Transverse colon (tissue), 4 donors: Measurements from ENCODE around the gene MAPKAP1. TPM values are rescaled to one million over a fixed set of nuclear protein-coding genes. Genes with fewer than 3 reads are reported as not detected.
A peak's percentile ranks its signal among the peaks of the same experiment; 100 is the strongest.

Experiments
- DNase-seq: peaks from one replicate; pipeline ENCODE4 v3.0.0-alpha.2; 2019
- H3K27ac ChIP-seq, 4 donors: fragments of 200-600 bp; sonication (generic); 2 replicates each; pipeline ENCODE4 v1.5.1; 2016 to 2018; ENCODE audit warnings: inconsistent platforms in 4 of 4
- H3K27me3 ChIP-seq: fragments of 200-600 bp; sonication (generic); 2 replicates; pipeline ENCODE4 v1.5.1; 2017; ENCODE audit warnings: inconsistent platforms
- H3K36me3 ChIP-seq, 4 donors: fragments of 200-600 bp; sonication (generic); 2 replicates each; pipeline ENCODE4 v1.5.1; 2017 to 2019; ENCODE audit warnings: inconsistent platforms in 4 of 4
- H3K4me1 ChIP-seq, 4 donors: fragments of 200-600 bp; sonication (generic); 2 replicates each; pipeline ENCODE4 v1.5.1; 2017 to 2020; ENCODE audit warnings: inconsistent platforms in 4 of 4
- H3K4me3 ChIP-seq, 4 donors: fragments of 200-600 bp; sonication (generic); 1 replicate in 1 of 4; 2 replicates in 3 of 4; pipeline versions ENCODE4 v1.5.1 to v1.6.1; 2017 to 2019; ENCODE audit warnings: inconsistent platforms in 4 of 4
- H3K9me3 ChIP-seq, 2 donors: fragments of 200-600 bp; sonication (generic); 2 replicates each; pipeline ENCODE4 v1.5.1; 2017 to 2019; ENCODE audit warnings: inconsistent platforms in 2 of 2
- CTCF ChIP-seq, 5 experiments: fragments of 200-600 bp in 3 of 5; fragments of 450-650 bp in 2 of 5; sonication (generic) in 3 of 5; IDR thresholded peaks; 1 replicate in 2 of 5; 2 replicates in 3 of 5; pipeline ENCODE4 v1.5.1; 2016 to 2017; ENCODE audit warnings: antibody characterized with exemption in 5 of 5, inconsistent platforms in 3 of 5, mild to moderate bottlenecking in 2 of 5, moderate library complexity in 1 of 5
- EP300 ChIP-seq: sonication (generic); formaldehyde crosslinking; IDR thresholded peaks from one replicate; pipeline ENCODE4 v1.6.1; 2017; ENCODE audit warnings: antibody characterized with exemption, low read depth
- POLR2A ChIP-seq: fragments of 450-650 bp; IDR thresholded peaks from one replicate; pipeline ENCODE4 v1.6.1; 2016; ENCODE audit warnings: antibody characterized with exemption, mild to moderate bottlenecking, moderate library complexity
- POLR2AphosphoS5 ChIP-seq, 3 donors: sonication (generic); formaldehyde crosslinking; IDR thresholded peaks; one replicate each; pipeline ENCODE4 v1.6.1; 2016; ENCODE audit warnings: antibody characterized with exemption in 3 of 3
- WGBS, 2 donors: methylation state at CpG; one replicate each; pipeline ENCODE4 v1.1.5; 2018; ENCODE audit warnings: low coverage in 1 of 2; 5-methylcytosine and 5-hydroxymethylcytosine counted together
- in situ Hi-C, 4 donors: fragments of 200-750 bp; cut with MboI; loops; one replicate each; pipeline versions ENCODE4 v1.15.0 to v1.15.1; 2017; ENCODE audit warnings: low sequenced_read_pairs in 3 of 4, low pct_ligation_motif_present in 1 of 4, low pct_unique_long_range_greater_than_20kb in 1 of 4
- intact Hi-C: fragments of 100-400 bp; cut with DNase I; formaldehyde crosslinking; loops from one replicate; pipeline ENCODE4 v1.15.1; 2023; ENCODE audit warnings: low total_unique reads
- total RNA-seq, 4 donors: library from RNA; depleted of rRNA; stranded (reverse); fragments of >200 nt; gene quantifications; one replicate each; pipeline ENCODE4 v1.1.0, GENCODE V29; 2016

The MAPKAP1 gene
- total RNA-seq, 4 donors from 2014 or later = 59.8 to 83.4 (median 71.2) TPM

DNA sequence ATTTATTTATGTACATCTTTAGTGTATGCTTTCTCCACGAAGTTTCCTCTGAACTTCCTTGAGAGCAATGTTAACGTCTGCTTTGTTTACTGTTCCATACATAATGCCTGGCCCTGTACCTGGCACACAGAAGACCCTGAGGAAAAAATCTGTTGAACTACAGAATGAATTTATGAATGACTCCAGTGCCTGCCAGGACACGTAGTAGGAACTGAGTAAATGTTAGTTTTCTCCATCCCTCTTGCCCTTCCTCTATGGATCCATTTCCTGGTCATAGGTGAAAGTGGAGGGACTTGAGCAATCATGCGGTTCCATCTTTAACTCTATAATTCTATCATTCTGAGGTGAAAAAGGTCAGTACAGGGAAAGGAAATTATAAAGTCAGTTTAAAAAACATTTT is 117.7 kb downstream of the MAPKAP1 start:
- WGBS, 2 donors = 39 to 44% methylated on average over 4 of the region's 4 CpGs
- in situ Hi-C loops = no loop called here

DNA sequence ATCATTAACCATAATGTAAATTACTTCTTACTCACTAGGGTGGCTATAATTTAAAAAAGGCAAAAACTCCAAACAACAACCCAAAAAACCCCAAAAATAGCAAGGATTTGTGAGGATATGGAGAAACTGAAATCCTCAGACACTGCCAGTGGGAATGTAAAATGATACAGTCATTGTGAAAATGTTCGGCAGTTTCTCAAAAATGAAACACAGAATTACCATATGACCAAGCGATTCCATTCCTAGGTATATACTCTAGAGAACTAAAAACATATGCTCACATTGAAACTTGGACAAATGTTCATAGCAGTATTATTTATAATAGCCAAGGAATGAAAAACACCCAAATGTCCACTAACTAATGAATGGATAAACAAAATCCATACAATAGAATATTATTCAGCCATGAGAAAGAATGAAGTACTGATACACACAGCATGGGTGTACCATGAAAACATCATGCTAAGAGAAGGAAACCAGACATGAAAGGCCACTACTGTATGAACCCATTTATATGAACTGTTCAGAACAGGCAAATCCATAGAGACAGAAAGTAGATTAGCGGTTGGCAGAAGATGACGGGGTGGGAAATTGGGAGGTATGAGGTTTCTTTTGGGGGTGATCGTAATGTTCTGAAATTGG is 119.1 kb downstream of the MAPKAP1 start:
- Histone ChIP-seq H3K9me3 (no peaks in the 10 kb centered on the region), H3K4me1 (peaks cover 0 to 17% (median 2%) of the 10 kb centered on the region in 4 donors), H3K27ac (no peak overlapping the region), H3K4me3 (no peak overlapping the region), H3K36me3 (no peaks in the 10 kb centered on the region), H3K27me3 (no peaks in the 10 kb centered on the region)
- WGBS, 2 donors = 86 to 89% methylated on average over 5 of the region's 5 CpGs
- no peak for DNase-seq
- intact Hi-C loops = no loop called here
- TF ChIP-seq CTCF (IDR thresholded peaks at IDR 0.05) = no peak
- TF ChIP-seq POLR2A = no peak
- no peak for TF ChIP-seq POLR2AphosphoS5 (IDR thresholded peaks at IDR 0.05)
- TF ChIP-seq EP300 = no peak
- in situ Hi-C loops = no loop called here

More for the DNA sequence above, 117.7 kb downstream of the MAPKAP1 start:
- H3K27ac ChIP-seq = no peak overlapping the region
- H3K27me3 ChIP-seq = no peaks in the 10 kb centered on the region
- no peak for TF ChIP-seq POLR2A
- no peak for TF ChIP-seq EP300
- no peak for TF ChIP-seq POLR2AphosphoS5 (IDR thresholded peaks at IDR 0.05)
- no peak for TF ChIP-seq CTCF (IDR thresholded peaks at IDR 0.05)
- H3K36me3 ChIP-seq = no peaks in the 10 kb centered on the region
- peaks cover 0 to 30% (median 15%) of the 10 kb centered on the region in 4 donors for H3K4me1 ChIP-seq
- H3K9me3 ChIP-seq = no peaks in the 10 kb centered on the region
- H3K4me3 ChIP-seq = no peak overlapping the region
- intact Hi-C loops = no loop called here
- DNase-seq = no peak

DNA sequence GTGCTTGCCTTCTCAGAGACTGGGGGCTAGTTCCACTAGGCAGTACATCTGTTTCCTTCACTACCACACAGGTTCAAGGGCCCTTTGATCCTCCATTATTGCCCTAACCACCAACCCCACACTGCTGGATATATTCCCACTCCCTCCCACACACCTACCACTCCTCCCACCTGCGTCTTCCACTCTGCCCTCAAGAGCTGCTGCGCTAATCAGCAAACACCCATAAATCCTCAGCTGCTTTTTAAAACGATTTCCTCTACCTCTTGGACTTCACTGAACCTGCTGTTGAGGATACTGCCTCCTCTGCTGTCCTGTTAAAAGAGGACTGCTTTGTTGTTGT is 120.9 kb downstream of the MAPKAP1 start:
- WGBS, 2 donors = 36% methylated on average over 3 of the region's 3 CpGs; no CpG with 5 or more reads in 1 of the 2 donors
- in situ Hi-C loops = no loop called here
- DNase-seq = peak; percentile 31

DNA sequence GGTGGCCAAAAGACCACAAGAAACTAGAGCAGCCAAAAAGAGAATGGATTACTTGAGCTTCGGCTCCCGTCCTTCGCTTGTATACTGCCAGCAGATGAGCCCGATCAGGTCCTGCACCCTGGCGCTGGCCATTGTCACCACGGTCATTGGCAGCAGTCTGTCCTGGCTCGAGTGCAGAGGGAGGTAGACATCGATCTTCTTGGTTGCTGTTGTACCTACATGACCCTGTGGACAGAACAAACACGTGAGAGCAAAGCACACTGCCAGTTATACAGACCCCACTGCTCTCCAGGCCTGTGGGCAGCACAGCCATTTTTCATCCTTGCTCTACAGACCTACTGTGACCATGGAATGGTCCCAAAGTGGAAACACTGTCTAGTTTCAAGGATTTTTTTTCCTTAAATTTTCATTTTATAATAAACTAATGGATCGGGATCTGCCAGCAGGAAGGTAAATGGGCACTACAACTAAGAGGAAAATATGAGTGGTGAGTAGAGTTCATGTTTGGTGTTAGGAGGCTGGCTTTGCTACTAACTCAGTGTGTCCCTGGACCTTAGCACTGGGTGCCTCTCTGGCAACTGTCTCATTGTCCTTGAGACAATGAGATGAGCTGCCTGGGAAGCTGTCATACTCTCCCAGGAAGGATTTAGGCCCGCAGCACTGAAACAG is 121.4 kb downstream of the MAPKAP1 start:
- H3K36me3 ChIP-seq = no peaks in the 10 kb centered on the region
- 80 to 88% methylated on average over 1 to 11 of the region's 11 CpGs for WGBS, 2 donors
- no peaks in the 10 kb centered on the region for H3K27me3 ChIP-seq
- H3K4me3 ChIP-seq = no peak overlapping the region
- no peaks in the 10 kb centered on the region for H3K9me3 ChIP-seq
- TF ChIP-seq CTCF (IDR thresholded peaks at IDR 0.05) (no peak), EP300 (no peak), POLR2AphosphoS5 (IDR thresholded peaks at IDR 0.05) (no peak)
- H3K27ac ChIP-seq = peak overlapping the region in 2 of 4 donors; percentile 30 to 39
- H3K4me1 ChIP-seq = peaks cover 0 to 20% (median 2%) of the 10 kb centered on the region in 4 donors
- in situ Hi-C loops = no loop called here
- DNase-seq = no peak
- intact Hi-C loops = no loop called here

More for the DNA sequence above, 120.9 kb downstream of the MAPKAP1 start:
- TF ChIP-seq POLR2A = no peak
- peak overlapping the region in 2 of 4 donors; percentile 30 to 39 for H3K27ac ChIP-seq
- intact Hi-C loops = no loop called here
- no peaks in the 10 kb centered on the region for H3K9me3 ChIP-seq
- H3K36me3 ChIP-seq = no peaks in the 10 kb centered on the region
- no peaks in the 10 kb centered on the region for H3K27me3 ChIP-seq
- no peak overlapping the region for H3K4me3 ChIP-seq
- peaks cover 0 to 18% (median 2%) of the 10 kb centered on the region in 4 donors for H3K4me1 ChIP-seq
